H4 (cell line): ENCODE data around the gene IL4R. TPM values are rescaled to one million over a fixed set of nuclear protein-coding genes. Genes with fewer than 3 reads are reported as not detected.
A peak's percentile ranks its signal among the peaks of the same experiment; 100 is the strongest.
"Not testable (repeated sequence)": the region's sequence is repeated elsewhere in the genome, so short reads cannot be mapped to it uniquely, and the experiment has no call there.

Source experiments
- DNase-seq: peaks from one replicate; pipeline ENCODE4 v3.0.0-alpha.2; 2015; ENCODE audit warnings: low spot score
- total RNA-seq: library from RNA; depleted of rRNA; stranded (reverse); fragments of >200 nt; shearing (Covaris generic); gene quantifications from 2 replicates; pipeline ENCODE4 v1.2.3, GENCODE V29; 2014

The IL4R gene
- total RNA-seq, 1 experiment from 2014 or later = 9.0 TPM

- DNase-seq = no peak
These were observed 66.1 kb downstream of the IL4R start for GRCh38 chr16:27379919-27380318.

- no peak for DNase-seq
These were observed 67.5 kb downstream of the IL4R start for GRCh38 chr16:27381236-27381635.

- no peak for DNase-seq
These were observed 68.4 kb downstream of the IL4R start for GRCh38 chr16:27381974-27382855.

GRCh38 chr16:27383556-27384243 lies 69.9 kb downstream of the IL4R start:
- DNase-seq = no peak

GRCh38 chr16:27384425-27384824 lies 70.7 kb downstream of the IL4R start:
- DNase-seq = no peak

GRCh38 chr16:27385398-27385797 lies 71.6 kb downstream of the IL4R start:
- DNase-seq = no peak

- DNase-seq = no peak
These were observed 72.9 kb downstream of the IL4R start for GRCh38 chr16:27386674-27387073.

- DNase-seq = no peak
These were observed 74.0 kb downstream of the IL4R start for GRCh38 chr16:27387724-27388123.

GRCh38 chr16:27389272-27389961 lies 75.6 kb downstream of the IL4R start:
- DNase-seq = no peak

GRCh38 chr16:27390151-27390550 lies 76.4 kb downstream of the IL4R start:
- DNase-seq = no peak

- DNase-seq = no peak
These were observed 78.9 kb downstream of the IL4R start for GRCh38 chr16:27392671-27393070.

- DNase-seq = no peak
These were observed 80.7 kb downstream of the IL4R start for GRCh38 chr16:27394516-27394915.

GRCh38 chr16:27398341-27398893 lies 84.6 kb downstream of the IL4R start:
- DNase-seq = not testable (repeated sequence)

- DNase-seq = no peak
These were observed 85.4 kb downstream of the IL4R start for GRCh38 chr16:27398894-27399853.

GRCh38 chr16:27399969-27400368 lies 86.2 kb downstream of the IL4R start:
- no peak for DNase-seq

- DNase-seq = peak; percentile 21
These were observed 87.2 kb downstream of the IL4R start for GRCh38 chr16:27400751-27401620.

- peak; percentile 47 for DNase-seq
These were observed 88.2 kb downstream of the IL4R start, which contains the start of gene IL21R for GRCh38 chr16:27401768-27402568. TSS of gene IL21R (plus strand) at chr16:27402174. CDS start at chr16:27430072, 27,898 bp downstream.

GRCh38 chr16:27402569-27402963 lies 88.8 kb downstream of the IL4R start:
- DNase-seq = no peak
